Stimulated activated CD4-positive, alpha-beta T cell treated with anti-CD3 and anti-CD28 coated beads, TNF-alpha, amount 100 ng/mL, for 4 hours (primary cell): Measurements from ENCODE around the gene STK25.
"Not testable (repeated sequence)": the region's sequence is repeated elsewhere in the genome, so short reads cannot be mapped to it uniquely, and the experiment has no call there.

Experiments
- DNase-seq, 3 experiments: peaks; one replicate each; pipeline ENCODE4 v3.0.0-alpha.2; 2020; ENCODE audit warnings: low read depth in 3 of 3

Gene STK25

DNA sequence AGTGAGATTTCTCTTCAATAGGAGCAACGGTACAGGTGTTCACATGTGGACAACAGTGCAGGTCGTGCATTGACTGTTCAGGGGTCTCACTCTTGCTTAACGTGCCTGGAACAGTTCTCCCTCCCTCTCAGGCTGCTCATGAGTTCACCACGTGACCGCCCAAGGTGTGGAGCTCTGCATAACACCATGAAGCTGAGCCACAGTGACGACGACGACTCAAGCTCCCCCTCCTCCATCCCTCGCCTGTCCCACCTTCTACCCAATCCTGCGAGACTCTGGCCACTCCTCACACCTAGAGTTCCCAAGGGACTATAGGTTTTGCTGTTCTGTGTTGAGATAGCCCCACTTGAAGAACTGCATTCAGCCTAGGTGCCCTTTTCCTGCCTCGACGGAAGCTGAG, 42.8 kb downstream of the STK25 start:
- no peak for DNase-seq

DNA sequence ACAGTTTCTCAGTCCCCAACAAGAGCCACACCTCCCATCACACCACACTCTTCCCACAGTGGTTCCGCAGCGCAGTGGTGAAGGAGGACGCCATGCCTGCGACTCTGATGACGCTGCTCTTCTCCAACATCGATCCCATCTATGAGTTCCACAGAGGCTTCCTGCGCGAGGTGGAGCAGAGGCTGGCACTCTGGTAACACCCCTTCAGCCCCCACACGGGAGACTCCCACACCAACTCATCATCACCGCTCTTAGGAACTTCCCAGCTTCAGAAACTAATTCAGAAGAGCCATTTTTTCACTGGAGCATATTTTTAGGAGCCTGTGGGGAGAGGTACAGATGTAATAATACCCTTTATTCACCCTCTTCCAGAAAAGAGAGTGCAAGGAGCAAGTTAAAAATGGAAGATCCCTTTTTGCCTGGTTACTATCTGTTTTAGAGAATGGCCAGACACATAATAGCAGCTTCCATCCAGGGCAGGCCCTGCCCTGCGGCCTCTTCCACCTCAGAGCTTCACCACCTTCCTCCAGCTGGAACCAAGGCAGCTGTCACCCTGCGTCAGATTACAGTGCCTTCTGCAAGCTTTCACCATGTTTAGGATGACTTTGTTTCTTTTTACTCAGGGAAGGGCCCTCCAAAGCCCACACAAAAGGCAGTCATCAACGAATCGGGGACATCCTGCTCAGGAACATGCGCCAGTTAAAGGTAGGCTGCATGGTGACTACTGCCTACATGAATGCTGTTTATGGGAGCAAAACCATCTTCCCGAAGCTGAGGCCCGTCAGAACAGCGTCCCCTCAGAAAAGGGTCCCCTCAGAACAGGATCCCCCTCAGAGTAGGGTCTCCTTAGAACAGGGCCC, 44.9 kb downstream of the STK25 start:
- DNase-seq, result no peak

GRCh38 chr2:241461693-241462677, 46.4 kb downstream of the STK25 start:
- no peak for DNase-seq

DNA sequence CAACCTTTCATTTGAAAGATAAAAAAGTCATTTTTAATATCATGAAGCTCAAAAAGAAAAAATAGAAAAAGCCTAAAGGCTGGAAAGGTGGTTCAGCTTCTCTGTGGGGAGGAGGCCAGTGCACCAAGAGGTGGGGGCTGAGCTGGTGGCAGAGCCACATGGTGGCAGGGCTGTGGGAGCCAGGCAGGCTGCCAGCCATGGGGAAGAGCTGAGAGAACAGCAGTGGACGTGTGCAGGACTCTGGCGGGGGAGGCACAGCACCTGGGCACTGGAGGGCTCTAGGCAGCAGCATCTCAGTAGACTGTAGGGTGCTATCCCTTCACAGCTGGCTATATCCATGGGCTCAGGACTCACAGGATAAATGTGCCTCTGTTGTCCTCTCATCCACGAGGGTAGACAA, 47.8 kb downstream of the STK25 start:
- DNase-seq, result no peak

- DNase-seq, result no peak
Measured at GRCh38 chr2:241459520-241459919, 48.9 kb downstream of the STK25 start.

DNA sequence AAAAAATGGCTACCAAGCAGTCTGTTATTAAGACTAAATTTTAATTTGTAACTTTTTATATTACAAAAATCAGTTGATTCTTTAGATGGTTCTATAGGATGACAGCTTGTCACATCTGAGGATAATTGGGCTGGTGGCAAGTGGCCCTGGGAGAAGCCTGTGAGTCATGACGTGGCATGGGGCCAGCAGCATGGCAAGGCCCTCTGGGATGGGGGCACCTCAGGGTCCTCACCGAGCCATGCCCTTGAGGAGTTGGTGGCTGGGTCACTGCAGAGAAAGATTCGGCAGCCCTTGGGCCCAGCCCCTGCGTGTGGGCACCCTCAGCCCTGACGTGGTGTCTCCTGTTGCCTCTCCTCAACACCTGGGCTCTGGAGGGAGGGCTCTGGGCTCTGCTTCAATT, 49.7 kb downstream of the STK25 start:
- DNase-seq, result no peak

GRCh38 chr2:241456546-241456945, 51.8 kb downstream of the STK25 start:
- DNase-seq, result no peak

- no peak for DNase-seq
Measured at GRCh38 chr2:241454837-241455485, 53.4 kb downstream of the STK25 start.

DNA sequence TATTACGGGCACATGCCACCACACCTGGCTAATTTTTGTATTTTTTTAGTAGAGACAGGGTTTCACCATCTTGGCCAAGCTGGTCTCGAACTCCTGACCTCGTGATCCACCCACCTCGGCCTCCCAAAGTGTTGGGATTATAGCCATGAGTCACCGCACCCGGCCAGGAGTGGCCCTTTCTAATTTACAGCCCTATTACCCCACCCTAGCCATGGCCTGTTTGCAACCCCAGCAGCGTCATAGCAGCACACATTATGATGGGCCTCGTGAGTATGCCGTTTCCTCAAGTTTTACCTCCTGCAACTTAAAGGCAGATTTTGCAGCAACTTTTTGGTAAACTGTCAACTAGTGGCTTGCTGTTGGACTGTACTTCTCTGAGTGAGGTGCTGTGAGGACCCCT, 54.5 kb downstream of the STK25 start:
- DNase-seq, result not testable (repeated sequence)

GRCh38 chr2:241451840-241452506, 56.4 kb downstream of the STK25 start:
- no peak for DNase-seq

- not testable (repeated sequence) for DNase-seq
Measured at GRCh38 chr2:241450092-241450491, 58.3 kb downstream of the STK25 start.

GRCh38 chr2:241445426-241445825, 63.0 kb downstream of the STK25 start:
- DNase-seq, result no peak

- DNase-seq, result peak; percentile 74 to 89 (median 76)
Measured at GRCh38 chr2:241443486-241444223, 64.7 kb downstream of the STK25 start.
